Right lobe of liver (tissue), 6 donors: ENCODE measurements around the gene EML3. TPM values are rescaled to one million over a fixed set of nuclear protein-coding genes. Genes with fewer than 3 reads are reported as not detected.

Experiments used
- ATAC-seq, 4 donors: fragments of 200-7000 bp; cut with Tn5 transposase; one replicate each; pipeline ENCODE4 v1.9.1; 2020; ENCODE audit warnings: mild to moderate bottlenecking in 4 of 4, moderate library complexity in 4 of 4
- DNase-seq, 3 donors: peaks; one replicate each; pipeline ENCODE4 v3.0.0-alpha.2; 2020
- H3K27ac ChIP-seq, 3 donors: fragments of 200-600 bp; one replicate each; pipeline ENCODE4 v1.8.0; 2022
- H3K27me3 ChIP-seq, 2 donors: fragments of 200-600 bp; one replicate each; pipeline ENCODE4 v1.8.0; 2022
- H3K36me3 ChIP-seq, 4 donors: fragments of 200-600 bp; sonication (generic) in 1 of 4; one replicate each; pipeline versions ENCODE4 v1.5.1 to v1.8.0; 2017 to 2022; ENCODE audit warnings: control low read depth in 1 of 4
- H3K4me1 ChIP-seq, 4 donors: fragments of 200-600 bp; sonication (generic) in 1 of 4; one replicate each; pipeline versions ENCODE4 v1.5.1 to v1.8.0; 2017 to 2022; ENCODE audit warnings: control low read depth in 1 of 4
- H3K4me3 ChIP-seq, 3 donors: fragments of 200-600 bp; one replicate each; pipeline ENCODE4 v1.8.0; 2022
- H3K9me3 ChIP-seq, 4 donors: fragments of 200-600 bp; sonication (generic) in 1 of 4; one replicate each; pipeline versions ENCODE4 v1.5.1 to v1.8.0; 2017 to 2022; ENCODE audit warnings: control low read depth in 1 of 4
- POLR2A ChIP-seq: fragments of 450-650 bp; IDR thresholded peaks from one replicate; pipeline ENCODE4 v1.6.1; 2017; ENCODE audit warnings: antibody characterized with exemption, mild to moderate bottlenecking
- WGBS: methylation state at CpG from one replicate; pipeline ENCODE4 v1.1.6; 2018; ENCODE audit warnings: low coverage, low lambda C conversion rate; ENCODE audit not compliant: insufficient coverage; ENCODE audit errors: missing lambda C conversion rate; 5-methylcytosine and 5-hydroxymethylcytosine counted together
- intact Hi-C, 2 donors: fragments of 100-400 bp; cut with DNase I; formaldehyde crosslinking; loops; one replicate each; pipeline versions ENCODE4 v1.11.2 to v1.14.1; 2022
- total RNA-seq, 6 experiments: library from RNA; depleted of rRNA in 2 of 6; stranded (reverse); fragments of >200 nt in 2 of 6; fragmentation: NEBNext Ultra II Directional in 3 of 6; extraction: Animal tissue kit (Norgen Biotek cat#: 25700) in 3 of 6; gene quantifications; one replicate each; pipeline versions ENCODE4 v1.1.0 to v1.2.4, GENCODE V29; 2016 to 2023
- TF ChIP-seq, protein P1 (sequence below), 4 donors: fragments of 200-600 bp in 3 of 4; fragments of 450-650 bp in 1 of 4; IDR thresholded peaks; one replicate each; pipeline versions ENCODE4 v1.5.1 to v1.8.0; 2016 to 2022; ENCODE audit warnings: antibody characterized with exemption in 4 of 4, mild to moderate bottlenecking in 2 of 4
- donor health status: DM: no; HTN: yes; CAD: no.
- donor health status: DM: no; HTN: no; CAD: no.
- donor health status: DM: no; HTN: no; CAD: no.
- donor health status: DM: no; HTN: yes; CAD: no.
- donor health status: DM: no; HTN: yes; CAD: no.

EML3 gene
- total RNA-seq, 6 experiments from 2014 or later, result 19.1 to 36.4 (median 22.7) TPM

DNA sequence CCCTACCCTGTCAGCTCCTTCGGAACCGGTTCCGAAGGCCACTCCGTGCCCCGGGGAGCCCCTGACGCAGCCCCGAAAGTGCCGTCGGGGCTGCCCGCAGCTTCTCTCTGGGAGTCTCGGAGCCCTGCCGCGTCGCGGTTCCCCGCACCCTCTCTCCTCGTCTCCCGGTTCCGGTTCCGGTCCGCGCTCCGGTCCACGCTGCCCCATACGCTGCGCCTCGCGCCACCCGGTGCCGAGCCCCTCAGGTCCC lies 11.5 kb downstream of the EML3 start:
- TF ChIP-seq, protein P1, sequence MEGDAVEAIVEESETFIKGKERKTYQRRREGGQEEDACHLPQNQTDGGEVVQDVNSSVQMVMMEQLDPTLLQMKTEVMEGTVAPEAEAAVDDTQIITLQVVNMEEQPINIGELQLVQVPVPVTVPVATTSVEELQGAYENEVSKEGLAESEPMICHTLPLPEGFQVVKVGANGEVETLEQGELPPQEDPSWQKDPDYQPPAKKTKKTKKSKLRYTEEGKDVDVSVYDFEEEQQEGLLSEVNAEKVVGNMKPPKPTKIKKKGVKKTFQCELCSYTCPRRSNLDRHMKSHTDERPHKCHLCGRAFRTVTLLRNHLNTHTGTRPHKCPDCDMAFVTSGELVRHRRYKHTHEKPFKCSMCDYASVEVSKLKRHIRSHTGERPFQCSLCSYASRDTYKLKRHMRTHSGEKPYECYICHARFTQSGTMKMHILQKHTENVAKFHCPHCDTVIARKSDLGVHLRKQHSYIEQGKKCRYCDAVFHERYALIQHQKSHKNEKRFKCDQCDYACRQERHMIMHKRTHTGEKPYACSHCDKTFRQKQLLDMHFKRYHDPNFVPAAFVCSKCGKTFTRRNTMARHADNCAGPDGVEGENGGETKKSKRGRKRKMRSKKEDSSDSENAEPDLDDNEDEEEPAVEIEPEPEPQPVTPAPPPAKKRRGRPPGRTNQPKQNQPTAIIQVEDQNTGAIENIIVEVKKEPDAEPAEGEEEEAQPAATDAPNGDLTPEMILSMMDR (IDR thresholded peaks at IDR 0.05), result no peak
- no peak for TF ChIP-seq POLR2A
- peaks cover 0 to 16% (median 7%) of the 10 kb centered on the region in 4 donors for H3K4me1 ChIP-seq
- WGBS, result 1% methylated on average over 13 of the region's 30 CpGs
- H3K36me3 ChIP-seq, result peaks cover 0 to 28% (median 15%) of the 10 kb centered on the region in 4 donors
- DNase-seq (peak in 1 of 3 donors; percentile 75), ATAC-seq (peak; percentile 21 to 47 (median 37))
- no peaks in the 10 kb centered on the region for H3K9me3 ChIP-seq
- peak overlapping the region; percentile 85 to 95 (median 85) for H3K27ac ChIP-seq
- H3K4me3 ChIP-seq, result peak overlapping the region; percentile 80 to 92 (median 88)
- intact Hi-C loops, result no loop called here
- H3K27me3 ChIP-seq, result no peaks in the 10 kb centered on the region

DNA sequence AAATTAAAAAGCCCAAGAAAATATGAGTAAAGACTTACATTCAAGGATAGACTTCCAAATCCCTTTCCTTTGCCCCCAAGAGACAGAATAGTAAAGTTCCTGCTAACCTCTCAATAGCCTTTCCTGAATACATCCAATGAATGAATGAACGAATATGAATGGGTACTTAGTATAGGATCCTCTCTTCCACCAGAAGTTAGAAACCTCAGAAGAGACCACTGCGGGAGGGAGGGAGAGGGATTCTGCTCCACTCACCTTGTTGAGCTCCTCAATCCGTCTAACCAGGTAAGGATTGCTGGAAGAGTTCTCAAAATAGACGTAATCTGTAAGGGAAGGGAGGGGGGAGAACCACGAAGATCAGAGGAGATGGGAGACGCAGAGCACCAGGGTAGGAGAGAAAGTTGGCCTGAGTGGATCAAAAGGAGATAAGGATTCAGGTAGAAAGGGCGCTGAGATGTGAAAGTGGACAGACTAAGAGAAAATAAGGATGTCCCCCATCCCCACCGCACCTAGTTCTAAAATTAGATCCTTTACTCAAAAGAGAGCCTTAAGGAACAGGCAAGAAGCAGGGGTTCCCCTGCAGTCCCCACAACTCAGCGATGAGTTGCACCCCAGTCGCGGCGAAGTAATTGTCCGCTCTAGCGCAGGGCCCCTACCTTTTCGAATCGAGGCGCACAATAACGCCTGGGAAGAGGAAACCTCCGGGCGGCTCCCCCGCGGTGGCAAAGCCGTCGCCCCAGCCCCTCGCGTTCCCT lies 12.0 kb downstream of the EML3 start:
- DNase-seq, result no peak
- Histone ChIP-seq H3K27ac (peak overlapping the region; percentile 85 to 95 (median 85)), H3K36me3 (peaks cover 0 to 33% (median 18%) of the 10 kb centered on the region in 4 donors), H3K27me3 (no peaks in the 10 kb centered on the region), H3K4me1 (peaks cover 0 to 16% (median 7%) of the 10 kb centered on the region in 4 donors), H3K9me3 (no peaks in the 10 kb centered on the region), H3K4me3 (peak overlapping the region; percentile 80 to 92 (median 88))
- 2% methylated on average over 11 of the region's 26 CpGs for WGBS
- intact Hi-C loops, result no loop called here
- no peak for TF ChIP-seq POLR2A
- TF ChIP-seq, protein P1 (IDR thresholded peaks at IDR 0.05), result no peak
- no peak for ATAC-seq

DNA sequence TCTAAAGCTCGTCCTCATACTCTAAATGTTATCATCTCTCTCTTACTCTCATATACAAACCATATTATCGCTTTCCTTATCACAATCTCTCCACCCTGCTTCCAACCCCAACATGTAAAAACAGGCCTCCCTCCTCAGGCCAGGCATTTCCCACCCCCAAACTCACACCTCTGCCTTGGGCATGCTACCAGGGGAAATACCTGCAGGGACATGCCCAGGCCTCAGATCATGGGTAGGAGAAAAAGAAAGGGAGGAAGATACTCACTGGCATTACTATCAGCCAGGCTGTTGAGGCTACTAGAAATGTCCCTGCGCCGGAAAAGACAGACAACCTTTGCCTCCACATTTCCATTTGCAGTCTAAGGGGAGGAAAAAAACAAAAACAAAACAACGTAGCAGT lies 12.7 kb downstream of the EML3 start:
- peaks cover 0 to 16% (median 7%) of the 10 kb centered on the region in 4 donors for H3K4me1 ChIP-seq
- peak overlapping the region in 2 of 3 donors; percentile 80 to 88 for H3K4me3 ChIP-seq
- WGBS, result 41% methylated on average over 5 of the region's 5 CpGs
- H3K27me3 ChIP-seq, result no peaks in the 10 kb centered on the region
- no peak for ATAC-seq
- H3K9me3 ChIP-seq, result no peaks in the 10 kb centered on the region
- intact Hi-C loops, result no loop called here
- no peak for DNase-seq
- H3K36me3 ChIP-seq, result peaks cover 0 to 40% (median 24%) of the 10 kb centered on the region in 4 donors
- TF ChIP-seq POLR2A, result no peak
- TF ChIP-seq, protein P1 (IDR thresholded peaks at IDR 0.05), result no peak
- peak overlapping the region in 1 of 3 donors; percentile 95 for H3K27ac ChIP-seq

DNA sequence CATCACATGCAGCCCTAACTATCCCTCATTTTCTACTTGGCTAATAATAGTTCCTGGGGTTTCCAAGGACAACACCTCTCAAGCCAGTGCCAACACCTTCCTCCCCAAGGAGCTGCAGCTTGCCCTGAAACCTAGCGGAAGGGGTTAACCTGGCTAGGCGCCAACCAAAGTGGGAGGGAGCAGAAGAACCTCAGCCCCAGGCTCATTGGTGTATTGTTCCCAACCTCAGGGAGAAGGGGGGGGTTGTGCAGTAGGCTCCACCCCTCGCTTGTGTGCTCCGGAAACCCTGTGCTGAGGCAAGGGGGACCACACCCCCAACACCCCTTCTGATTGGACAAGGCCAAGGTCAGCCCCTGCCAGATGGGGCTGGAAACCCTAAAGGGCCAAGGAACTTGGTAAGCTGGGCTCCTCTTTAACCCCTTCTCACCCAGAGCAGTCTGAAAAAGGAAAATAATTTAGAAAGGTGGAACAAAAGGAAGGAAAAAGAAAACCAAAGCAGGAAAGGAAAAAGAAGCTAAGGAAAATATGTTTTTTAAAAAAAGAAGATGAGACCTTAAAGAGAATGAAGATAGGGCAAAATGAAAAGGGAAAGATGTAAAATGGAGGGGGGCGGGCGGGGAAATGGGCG lies 13.4 kb downstream of the EML3 start:
- H3K9me3 ChIP-seq, result no peaks in the 10 kb centered on the region
- DNase-seq (peak; percentile 80 to 85 (median 82)), ATAC-seq (peak; percentile 44 to 50 (median 48))
- intact Hi-C loops, result no loop called here
- H3K27ac ChIP-seq, result peak overlapping the region in 2 of 3 donors; percentile 5 to 15
- 59% methylated on average over 5 of the region's 7 CpGs for WGBS
- H3K36me3 ChIP-seq, result peaks cover 0 to 47% (median 29%) of the 10 kb centered on the region in 4 donors
- no peaks in the 10 kb centered on the region for H3K27me3 ChIP-seq
- H3K4me1 ChIP-seq, result peaks cover 0 to 16% (median 7%) of the 10 kb centered on the region in 4 donors
- TF ChIP-seq, protein P1 (IDR thresholded peaks at IDR 0.05), result no peak
- TF ChIP-seq POLR2A, result no peak
- peak overlapping the region in 1 of 3 donors; percentile 80 for H3K4me3 ChIP-seq
